Activated CD8-positive, alpha-beta memory T cell treated with anti-CD3 and anti-CD28 coated beads, Interleukin-2, amount 50 U/mL, for 24 hours (primary cell): ENCODE measurements around the gene TMEM185A.
"Not testable (repeated sequence)": the region's sequence is repeated elsewhere in the genome, so short reads cannot be mapped to it uniquely, and the experiment has no call there.

Source experiments
- DNase-seq: peaks from one replicate; pipeline ENCODE4 v3.0.0-alpha.2; 2020; ENCODE audit errors: extremely low read depth

TMEM185A gene

GRCh38 chrX:149626829-149627228 is 4.8 kb downstream of the TMEM185A start:
- DNase-seq, result not testable (repeated sequence)

- not testable (repeated sequence) for DNase-seq
Observed at GRCh38 chrX:149619662-149620061, 11.9 kb downstream of the TMEM185A start.

- DNase-seq, result no peak
Observed at GRCh38 chrX:149618871-149619270, 12.7 kb downstream of the TMEM185A start.

- DNase-seq, result no peak
Observed at GRCh38 chrX:149611623-149612175, 19.9 kb downstream of the TMEM185A start.

- DNase-seq, result no peak
Observed at GRCh38 chrX:149610511-149610910, 21.1 kb downstream of the TMEM185A start.

- no peak for DNase-seq
Observed at GRCh38 chrX:149607699-149608098, 23.9 kb downstream of the TMEM185A start.

GRCh38 chrX:149605248-149605885 is 26.2 kb downstream of the TMEM185A start:
- DNase-seq, result not testable (repeated sequence)

- not testable (repeated sequence) for DNase-seq
Observed at GRCh38 chrX:149598603-149599002, 33.0 kb downstream of the TMEM185A start.

- DNase-seq, result not testable (repeated sequence)
Observed at GRCh38 chrX:149595943-149596342, 35.6 kb downstream of the TMEM185A start.

GRCh38 chrX:149595214-149595613 is 36.4 kb downstream of the TMEM185A start, which contains the start of gene HSFX2:
Gene HSFX2 (minus strand): TSS chrX:149595314. CDS start chrX:149594700, 614 bp downstream.
- not testable (repeated sequence) for DNase-seq

- DNase-seq, result not testable (repeated sequence)
Observed at GRCh38 chrX:149590993-149591392, 40.6 kb downstream of the TMEM185A start.

- not testable (repeated sequence) for DNase-seq
Observed at GRCh38 chrX:149587359-149587758, 44.2 kb downstream of the TMEM185A start, which contains the start of gene MAGEA9B. Gene MAGEA9B (minus strand): TSS chrX:149587459. CDS start chrX:149583179, 4,280 bp downstream.

- not testable (repeated sequence) for DNase-seq
Observed at GRCh38 chrX:149585631-149586030, 46.0 kb downstream of the TMEM185A start.

- not testable (repeated sequence) for DNase-seq
Observed at GRCh38 chrX:149573456-149573855, 58.1 kb downstream of the TMEM185A start.

GRCh38 chrX:149572743-149573142 is 58.8 kb downstream of the TMEM185A start:
- DNase-seq, result no peak

GRCh38 chrX:149571770-149572169 is 59.8 kb downstream of the TMEM185A start:
- no peak for DNase-seq

GRCh38 chrX:149570668-149571067 is 60.9 kb downstream of the TMEM185A start:
- no peak for DNase-seq

GRCh38 chrX:149569770-149570169 is 61.8 kb downstream of the TMEM185A start:
- no peak for DNase-seq

- no peak for DNase-seq
Observed at GRCh38 chrX:149568701-149569296, 62.8 kb downstream of the TMEM185A start.

GRCh38 chrX:149567621-149568417 is 63.8 kb downstream of the TMEM185A start:
- DNase-seq, result no peak

- DNase-seq, result no peak
Observed at GRCh38 chrX:149563359-149563758, 68.2 kb downstream of the TMEM185A start.

GRCh38 chrX:149555251-149555650 is 76.3 kb downstream of the TMEM185A start:
- DNase-seq, result not testable (repeated sequence)
